Measurements from ENCODE around the gene GATA3.

GATA3 gene

GRCh38 chr10:8103543-8103942 is 49.1 kb downstream of the GATA3 start:
- DNase-seq, result no peak

GRCh38 chr10:8104005-8104404 is 49.5 kb downstream of the GATA3 start:
- no peak for DNase-seq

GRCh38 chr10:8104721-8105120 is 50.2 kb downstream of the GATA3 start:
- DNase-seq, result no peak

GRCh38 chr10:8105932-8106331 is 51.4 kb downstream of the GATA3 start:
- no peak for DNase-seq

DNA sequence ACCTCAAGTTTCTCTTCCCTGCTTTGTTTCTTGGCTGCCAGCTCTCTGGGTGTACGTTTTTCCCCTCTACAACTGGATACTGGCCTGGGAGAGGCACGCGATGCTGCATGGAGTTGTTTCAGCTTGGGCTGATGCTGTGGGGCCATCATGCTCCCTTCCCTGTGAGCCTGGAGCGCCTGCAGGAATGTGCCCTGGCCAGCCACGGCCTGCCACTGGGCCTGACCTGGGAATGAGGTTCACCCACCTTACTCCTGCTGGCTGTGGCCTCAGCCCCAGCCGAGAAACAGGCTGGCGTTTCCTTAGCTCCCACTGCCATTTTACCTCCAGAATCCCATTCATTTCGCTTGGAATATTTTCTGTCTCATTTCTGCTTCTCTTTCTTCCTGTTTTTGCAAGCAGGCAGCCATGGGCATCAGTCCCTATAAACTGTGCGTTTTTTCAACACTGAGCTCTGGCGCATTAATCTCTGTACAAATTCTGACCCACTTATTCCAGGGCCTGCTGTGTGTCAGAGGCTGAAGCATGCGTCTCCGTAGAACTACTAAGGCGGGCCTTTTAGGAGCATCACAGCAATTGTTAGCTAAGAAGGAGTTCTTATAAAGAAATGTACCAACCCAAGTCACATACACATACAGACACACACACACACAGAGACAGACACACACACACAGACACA is 57.9 kb downstream of the GATA3 start:
- no peak for DNase-seq

DNA sequence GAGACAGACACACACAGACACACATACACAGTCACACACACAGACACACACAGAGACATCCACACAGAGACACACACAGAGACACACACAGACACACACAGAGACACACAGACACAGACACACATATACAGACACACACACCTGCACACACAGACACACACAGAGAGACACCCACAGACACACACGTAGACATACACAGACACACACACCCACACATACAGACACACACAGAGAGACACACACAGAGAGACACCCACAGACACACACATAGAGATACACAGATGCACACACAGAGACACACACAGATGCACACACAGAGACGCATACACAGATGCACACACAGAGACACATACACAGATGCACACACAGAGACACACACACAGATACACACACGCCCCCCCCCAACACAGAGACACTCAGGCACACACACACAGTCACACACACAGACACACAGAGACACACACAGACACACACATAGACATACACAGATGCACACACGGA is 58.5 kb downstream of the GATA3 start:
- no peak for DNase-seq

GRCh38 chr10:8113616-8114015 is 59.1 kb downstream of the GATA3 start:
- DNase-seq, result no peak

DNA sequence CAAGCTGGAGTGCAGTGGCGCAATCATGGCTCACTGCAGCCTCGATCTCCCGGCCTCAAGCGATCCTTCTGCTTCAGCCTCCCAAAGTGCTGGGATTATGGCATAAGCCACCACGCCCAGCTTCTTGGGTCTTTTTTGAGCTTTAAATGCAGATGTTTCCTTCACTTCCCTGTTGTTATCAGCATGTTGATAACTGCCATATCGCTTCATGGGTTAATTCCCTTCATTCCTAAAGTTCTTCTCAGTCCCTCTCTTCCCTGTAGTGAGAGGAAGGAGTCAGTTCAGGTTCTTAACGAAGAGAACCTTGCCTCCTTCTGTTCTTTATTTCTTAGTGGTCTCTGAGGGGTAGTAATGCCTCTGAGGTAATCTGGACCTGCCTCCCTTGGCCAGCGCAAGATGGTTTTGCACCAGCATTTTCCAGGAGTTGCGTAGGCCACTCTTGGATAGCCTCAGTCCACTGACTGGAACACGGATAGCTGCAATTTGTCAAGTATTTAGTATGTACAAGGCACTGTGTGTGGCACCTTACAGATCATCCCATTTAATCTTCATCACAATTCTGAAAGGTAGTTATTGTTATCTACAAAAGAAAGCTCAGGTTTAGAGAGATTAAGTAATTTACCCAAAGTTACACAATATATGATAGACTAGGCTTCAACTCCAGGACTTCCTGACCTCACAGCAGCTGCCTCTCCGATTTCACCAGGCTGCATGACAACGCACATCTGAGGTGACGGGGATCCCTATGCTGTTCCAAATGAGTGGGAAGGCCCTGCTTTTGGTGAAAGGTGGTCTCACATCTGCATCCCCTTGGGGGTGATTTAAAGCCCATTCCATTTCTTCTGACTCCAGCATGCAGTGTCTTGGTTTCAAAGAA is 60.5 kb downstream of the GATA3 start:
- DNase-seq, result no peak

- no peak for DNase-seq
Measured at GRCh38 chr10:8115618-8115980, 61.1 kb downstream of the GATA3 start.

DNA sequence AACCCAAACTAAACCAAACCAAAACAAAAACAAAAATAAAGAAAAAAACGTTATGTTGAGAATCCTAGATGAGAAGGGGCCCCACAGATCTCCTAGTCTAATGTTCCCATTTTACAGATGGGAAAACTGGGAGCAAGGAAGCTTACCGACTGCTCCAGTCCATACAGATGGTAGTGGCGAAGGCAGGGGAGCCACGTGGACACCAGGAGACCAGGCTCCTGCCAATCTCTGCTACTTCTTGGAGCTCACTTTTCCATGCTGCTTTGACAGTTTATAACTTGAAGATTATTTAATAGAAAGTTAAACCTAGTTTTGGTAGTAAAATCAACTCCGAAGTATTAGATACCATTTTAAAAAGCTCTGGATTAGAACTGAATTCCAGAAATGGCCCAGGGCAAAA is 62.0 kb downstream of the GATA3 start:
- DNase-seq, result no peak

DNA sequence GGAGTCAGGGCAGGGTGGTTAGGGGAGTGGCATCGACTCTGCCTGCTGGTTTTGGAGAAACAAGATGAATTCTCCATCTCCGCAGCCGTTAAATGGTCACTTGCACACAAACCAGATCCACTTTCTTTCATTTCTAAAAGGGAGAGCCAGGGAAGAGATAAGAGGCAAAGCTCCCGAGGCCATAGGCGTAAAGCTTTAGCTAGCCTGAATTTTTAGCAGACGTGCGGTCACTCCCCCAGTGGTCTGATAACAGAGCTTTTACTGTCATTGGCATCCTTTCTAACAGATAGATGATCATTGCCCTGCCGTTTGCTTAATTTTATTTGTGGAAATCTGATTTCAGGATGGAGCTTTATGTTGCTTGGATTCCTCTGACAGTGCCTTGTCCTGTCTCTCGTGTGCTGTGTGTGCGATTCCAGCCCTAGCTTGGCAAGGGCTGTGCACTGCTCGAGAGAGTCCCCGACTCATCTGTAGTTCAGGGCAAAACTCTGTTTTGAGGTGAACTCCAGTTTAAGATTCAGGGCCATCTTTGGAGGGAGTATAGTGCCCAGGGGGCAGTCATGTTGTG is 62.5 kb downstream of the GATA3 start:
- DNase-seq, result no peak

- DNase-seq, result no peak
Measured at GRCh38 chr10:8121201-8121890, 66.9 kb downstream of the GATA3 start.

- no peak for DNase-seq
Measured at GRCh38 chr10:8122611-8123369, 68.3 kb downstream of the GATA3 start.

GRCh38 chr10:8124436-8124835 is 69.9 kb downstream of the GATA3 start:
- DNase-seq, result no peak

Measured in activated CD8-positive, alpha-beta memory T cell treated with anti-CD3 and anti-CD28 coated beads, Interleukin-2, amount 50 U/mL, for 4 hours (primary cell).